IMR-90 (cell line): ENCODE data around the gene NR2F1. TPM values are rescaled to one million over a fixed set of nuclear protein-coding genes. Genes with fewer than 3 reads are reported as not detected.

Experiments
- ATAC-seq: fragments of 200-7000 bp; cut with Tn5 transposase; 2 replicates; pipeline ENCODE4 v1.9.1; 2020; ENCODE audit warnings: low read depth, mild to moderate bottlenecking, moderate library complexity
- BruUV-seq: library from RNA; stranded (reverse); fragments of 400-500 nt; replicated peaks from 2 replicates; lab custom pipeline; 2021; lab: Mats Ljungman, UMichigan
- CTCF ChIA-PET: fragments of 300-600 bp; formaldehyde crosslinking; extraction: SDS; loops from one replicate; lab custom pipeline; 2021; ENCODE audit warnings: antibody characterized with exemption; lab: Yijun Ruan, JAX
- POLR2A ChIA-PET: fragments of 300-600 bp; sonication (Branson Sonifier 250); formaldehyde crosslinking; loops from one replicate; lab custom pipeline; 2022; ENCODE audit warnings: antibody characterized with exemption; ENCODE audit not compliant: unreplicated experiment; lab: Charles Lee
- DNase-seq: peaks from one replicate; pipeline ENCODE4 v3.0.0; 2013
- H2AFZ ChIP-seq: replicated peaks from 2 replicates; pipeline ENCODE3; 2013; ENCODE audit warnings: low read length, mild to moderate bottlenecking; ENCODE audit not compliant: poor library complexity
- H2AK5ac ChIP-seq: 2 replicates; pipeline ENCODE4 v1.6.1; 2013; ENCODE audit warnings: low read depth, low read length, inconsistent platforms
- H2AK9ac ChIP-seq: replicated peaks from 2 replicates; pipeline ENCODE3; 2013; ENCODE audit warnings: mild to moderate bottlenecking, low read depth, low read length, moderate library complexity; ENCODE audit not compliant: poor library complexity
- H2BK120ac ChIP-seq: 2 replicates; pipeline ENCODE4 v1.6.1; 2013; ENCODE audit warnings: low read depth, low read length, inconsistent platforms
- H2BK15ac ChIP-seq: 3 replicates; pipeline ENCODE4 v1.6.1; 2013; ENCODE audit warnings: low read depth, low read length, inconsistent platforms
- H2BK20ac ChIP-seq: 2 replicates; pipeline ENCODE4 v1.6.1; 2013; ENCODE audit warnings: low read depth, mild to moderate bottlenecking, inconsistent platforms, low read length, moderate library complexity
- H2BK5ac ChIP-seq: 2 replicates; pipeline ENCODE4 v1.6.1; 2013; ENCODE audit warnings: mild to moderate bottlenecking, low read depth, low read length, inconsistent platforms; ENCODE audit not compliant: poor library complexity, severe bottlenecking
- H3K14ac ChIP-seq: replicated peaks from 2 replicates; pipeline ENCODE4 v1.6.1; 2013; ENCODE audit warnings: low read depth, low read length, inconsistent platforms
- H3K18ac ChIP-seq: 2 replicates; pipeline ENCODE4 v1.6.1; 2013; ENCODE audit warnings: low read depth, low read length, control low read depth
- H3K23ac ChIP-seq: 2 replicates; pipeline ENCODE4 v1.6.1; 2013; ENCODE audit warnings: low read depth, low read length, inconsistent platforms
- H3K27ac ChIP-seq: 2 replicates; pipeline ENCODE4 v1.5.1; 2013; ENCODE audit warnings: mild to moderate bottlenecking, control low read depth, low read length; ENCODE audit not compliant: insufficient read depth
- H3K27me3 ChIP-seq: 2 replicates; pipeline ENCODE4 v1.6.1; 2013; ENCODE audit warnings: low read length; ENCODE audit not compliant: control insufficient read depth, insufficient read depth
- H3K36me3 ChIP-seq: 2 replicates; pipeline ENCODE4 v1.6.1; 2013; ENCODE audit warnings: low read length, mixed read lengths; ENCODE audit not compliant: control insufficient read depth, insufficient read depth
- H3K4ac ChIP-seq: 2 replicates; pipeline ENCODE4 v1.6.1; 2013; ENCODE audit warnings: low read depth, low read length, inconsistent platforms
- H3K4me1 ChIP-seq: 2 replicates; pipeline ENCODE4 v1.6.1; 2013; ENCODE audit warnings: low read length, mixed read lengths; ENCODE audit not compliant: control insufficient read depth, insufficient read depth
- H3K4me2 ChIP-seq: 2 replicates; pipeline ENCODE4 v1.6.1; 2013; ENCODE audit warnings: low read depth, mild to moderate bottlenecking, control low read depth, low read length, moderate library complexity
- H3K4me3 ChIP-seq: 2 replicates; pipeline ENCODE4 v1.5.1; 2013; ENCODE audit warnings: low read depth, mild to moderate bottlenecking, control low read depth, low read length, moderate library complexity; ENCODE audit not compliant: insufficient read depth
- H3K56ac ChIP-seq: 2 replicates; pipeline ENCODE4 v1.6.1; 2013; ENCODE audit warnings: low read length, inconsistent platforms; ENCODE audit not compliant: insufficient read depth; ENCODE audit errors: extremely low read depth
- H3K79me1 ChIP-seq, 2 experiments: 2 replicates each; pipeline ENCODE4 v1.6.1; 2013; ENCODE audit warnings: low read length in 2 of 2, inconsistent platforms in 1 of 2, low read depth in 1 of 2
- H3K9ac ChIP-seq: 2 replicates; pipeline ENCODE4 v1.6.1; 2013; ENCODE audit warnings: low read depth, low read length, control low read depth
- H3K9me1 ChIP-seq: 2 replicates; pipeline ENCODE4 v1.6.1; 2013; ENCODE audit warnings: low read length, inconsistent platforms; ENCODE audit not compliant: insufficient read depth
- H3K9me3 ChIP-seq: 2 replicates; pipeline ENCODE4 v1.6.1; 2013; ENCODE audit warnings: low read length; ENCODE audit not compliant: control insufficient read depth, insufficient read depth
- H4K20me1 ChIP-seq: 2 replicates; pipeline ENCODE4 v1.6.1; 2013; ENCODE audit warnings: low read length, inconsistent platforms; ENCODE audit not compliant: insufficient read depth
- H4K5ac ChIP-seq: 2 replicates; pipeline ENCODE4 v1.6.1; 2013; ENCODE audit warnings: mild to moderate bottlenecking, low read depth, low read length, control low read depth
- H4K8ac ChIP-seq, 2 experiments: 2 replicates each; pipeline ENCODE4 v1.6.1; 2013; ENCODE audit warnings: low read depth in 2 of 2, low read length in 2 of 2, control low read depth in 1 of 2, inconsistent platforms in 1 of 2
- H4K91ac ChIP-seq: 2 replicates; pipeline ENCODE4 v1.6.1; 2013; ENCODE audit warnings: low read depth, low read length, inconsistent platforms; ENCODE audit not compliant: insufficient read depth
- CHD1 ChIP-seq: IDR thresholded peaks from 2 replicates; pipeline ENCODE4 v1.6.1; 2012; ENCODE audit warnings: low read depth, low read length, improper control_type of control experiment
- ELK1 ChIP-seq: fragments of 150-350 bp; IDR thresholded peaks from 2 replicates; pipeline ENCODE4 v1.6.1; 2016; ENCODE audit warnings: low read depth, mild to moderate bottlenecking, low read length, moderate library complexity, borderline replicate concordance
- MAZ ChIP-seq: IDR thresholded peaks from 2 replicates; pipeline ENCODE4 v1.6.1; 2012; ENCODE audit warnings: low read depth, mild to moderate bottlenecking, low read length, improper control_type of control experiment, moderate library complexity, borderline replicate concordance
- dilution Hi-C: fragments of 300-500 bp; cut with HindIII; formaldehyde crosslinking; loops from one replicate; pipeline ENCODE4 v1.14.3; 2018; ENCODE audit warnings: low sequenced_read_pairs; ENCODE audit not compliant: unreplicated experiment
- in situ Hi-C: fragments of 300-500 bp; cut with MboI; formaldehyde crosslinking; loops from 3 replicates; pipeline ENCODE4 v1.14.3; 2019; ENCODE audit warnings: low sequenced_read_pairs, inconsistent platforms, mixed read lengths
- intact Hi-C: fragments of 100-400 bp; cut with micrococcal nuclease; formaldehyde crosslinking; loops from 2 replicates; pipeline ENCODE4 v1.10.0; 2022
- polyA plus RNA-seq, 3 experiments: library from polyadenylated mRNA; depleted of rRNA; stranded (reverse); fragments of >200 nt; gene quantifications; 2 replicates each; pipeline ENCODE4 v1.2.3, GENCODE V29; 2012; ENCODE audit warnings: low replicate concordance in 1 of 3
- total RNA-seq: library from RNA; depleted of rRNA; stranded (reverse); fragments of >200 nt; gene quantifications from 2 replicates; pipeline ENCODE4 v1.2.3, GENCODE V29; 2012

Gene NR2F1
- total and polyA plus RNA-seq, 2 of the 4 experiments (the other 2 are of a cell fraction) = 19.0 to 160 TPM

DNA sequence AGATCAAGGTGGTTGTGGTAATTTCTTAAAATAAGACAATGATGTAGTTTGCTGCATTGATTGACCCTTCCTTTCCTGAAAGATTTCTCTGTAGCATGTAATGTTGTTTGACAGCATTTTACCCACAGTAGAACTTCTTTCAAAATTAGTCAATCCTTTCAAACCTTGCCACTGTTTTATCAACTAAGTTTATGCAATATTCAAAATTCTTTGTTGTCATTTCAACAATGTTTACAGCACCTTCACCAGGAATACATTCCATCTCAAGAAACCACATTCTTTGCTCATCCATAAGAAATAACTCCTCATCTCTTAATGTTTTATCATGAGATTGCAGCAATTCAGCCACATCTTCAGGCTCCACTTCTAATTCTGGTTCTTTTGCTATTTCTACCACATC lies 43.8 kb downstream of the NR2F1 start:
- Histone ChIP-seq H3K4ac (no peak overlapping the region), H3K27me3 (no peaks in the 10 kb centered on the region), H3K9me1 (no peaks in the 10 kb centered on the region), H3K23ac (no peak overlapping the region), H3K27ac (no peak overlapping the region), H3K56ac (no peak overlapping the region), H3K4me1 (no peaks in the 10 kb centered on the region), H3K36me3 (no peaks in the 10 kb centered on the region), H2AFZ (no peak overlapping the region), H2BK120ac (no peak overlapping the region), H2BK15ac (no peak overlapping the region), H3K14ac (no peak overlapping the region), H4K91ac (no peak overlapping the region), H3K9ac (no peak overlapping the region), H2AK9ac (no peak overlapping the region), H4K8ac (no peak overlapping the region), H3K4me3 (no peak overlapping the region), H2BK20ac (no peak overlapping the region), H3K9me3 (no peaks in the 10 kb centered on the region), H2AK5ac (no peak overlapping the region), H2BK5ac (no peak overlapping the region), H4K5ac (no peak overlapping the region), H4K20me1 (no peaks in the 10 kb centered on the region), H3K4me2 (no peak overlapping the region), H3K18ac (no peak overlapping the region), H3K79me1 (no peaks in the 10 kb centered on the region)
- in situ Hi-C loops (no loop called here), intact Hi-C loops (no loop called here), dilution Hi-C loops (no loop called here)
- ChIA-PET CTCF (interaction anchor here (0.6 kb wide), 1 partner anchor 162 kb away, joined by 4 read pairs; no protein-coding TSS in a partner anchor), POLR2A (interaction anchor here (0.9 kb wide), 1 partner anchor 14 kb away, joined by 6 read pairs; no protein-coding TSS in a partner anchor)
- TF ChIP-seq MAZ = no peak
- TF ChIP-seq ELK1 = no peak
- TF ChIP-seq CHD1 = no peak
- no peak for ATAC-seq
- no TSS peak for BruUV-seq
- no peak for DNase-seq
